Measurements from ENCODE around the gene MILR1. TPM values are rescaled to one million over a fixed set of nuclear protein-coding genes. Genes with fewer than 3 reads are reported as not detected.
"Not testable (repeated sequence)": the region's sequence is repeated elsewhere in the genome, so short reads cannot be mapped to it uniquely, and the experiment has no call there.

The MILR1 gene
- total RNA-seq, 4 donors from 2014 or later, result 2.3 to 14.6 (median 6.8) TPM; not detected in 1

DNA sequence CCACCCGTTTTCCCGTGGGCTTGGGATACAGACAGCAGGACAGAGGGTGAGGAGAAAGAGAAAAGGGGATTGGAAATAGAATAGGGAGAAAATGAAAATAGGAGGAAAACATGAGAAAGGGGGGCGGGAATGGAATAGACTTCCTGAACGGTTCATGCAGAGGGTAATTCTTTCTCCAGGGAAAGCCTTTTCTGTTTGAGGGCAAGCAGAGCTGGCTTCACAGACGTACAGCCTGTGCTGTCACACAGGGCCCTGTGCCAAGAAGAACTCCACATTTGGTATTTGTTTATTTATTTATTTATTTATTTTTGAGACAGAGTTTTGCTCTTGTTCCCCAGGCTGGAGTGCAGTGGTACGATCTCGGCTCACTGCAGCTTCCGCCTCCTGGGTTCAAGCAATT, 12.0 kb downstream of the MILR1 start:
- Histone ChIP-seq H3K4me1 (peaks cover 0 to 7% of the 10 kb centered on the region in 2 donors), H3K27ac (no peak overlapping the region), H3K27me3 (no peaks in the 10 kb centered on the region), H3K36me3 (no peaks in the 10 kb centered on the region), H3K4me3 (replicated peaks in 1 of 3) (no peak overlapping the region), H3K9me3 (no peaks in the 10 kb centered on the region)
- intact Hi-C loops (cut with DNase I), result no loop called here
- no peak for DNase-seq
- TF ChIP-seq, protein P1, sequence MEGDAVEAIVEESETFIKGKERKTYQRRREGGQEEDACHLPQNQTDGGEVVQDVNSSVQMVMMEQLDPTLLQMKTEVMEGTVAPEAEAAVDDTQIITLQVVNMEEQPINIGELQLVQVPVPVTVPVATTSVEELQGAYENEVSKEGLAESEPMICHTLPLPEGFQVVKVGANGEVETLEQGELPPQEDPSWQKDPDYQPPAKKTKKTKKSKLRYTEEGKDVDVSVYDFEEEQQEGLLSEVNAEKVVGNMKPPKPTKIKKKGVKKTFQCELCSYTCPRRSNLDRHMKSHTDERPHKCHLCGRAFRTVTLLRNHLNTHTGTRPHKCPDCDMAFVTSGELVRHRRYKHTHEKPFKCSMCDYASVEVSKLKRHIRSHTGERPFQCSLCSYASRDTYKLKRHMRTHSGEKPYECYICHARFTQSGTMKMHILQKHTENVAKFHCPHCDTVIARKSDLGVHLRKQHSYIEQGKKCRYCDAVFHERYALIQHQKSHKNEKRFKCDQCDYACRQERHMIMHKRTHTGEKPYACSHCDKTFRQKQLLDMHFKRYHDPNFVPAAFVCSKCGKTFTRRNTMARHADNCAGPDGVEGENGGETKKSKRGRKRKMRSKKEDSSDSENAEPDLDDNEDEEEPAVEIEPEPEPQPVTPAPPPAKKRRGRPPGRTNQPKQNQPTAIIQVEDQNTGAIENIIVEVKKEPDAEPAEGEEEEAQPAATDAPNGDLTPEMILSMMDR (IDR thresholded peaks at IDR 0.05), result no peak
- TF ChIP-seq POLR2A (IDR thresholded peaks at IDR 0.05), result no peak
- WGBS, 2 donors, result 73 to 74% methylated on average over 8 of the region's 8 CpGs

- DNase-seq, result no peak
- Histone ChIP-seq H3K4me1 (peaks cover 0 to 6% of the 10 kb centered on the region in 2 donors), H3K4me3 (replicated peaks in 1 of 3) (no peak overlapping the region), H3K9me3 (no peaks in the 10 kb centered on the region), H3K27ac (no peak overlapping the region), H3K27me3 (no peaks in the 10 kb centered on the region), H3K36me3 (no peaks in the 10 kb centered on the region)
- TF ChIP-seq, protein P1 (IDR thresholded peaks at IDR 0.05), result no peak
- no peak for TF ChIP-seq POLR2A (IDR thresholded peaks at IDR 0.05)
- 77 to 83% methylated on average over 6 of the region's 6 CpGs for WGBS, 2 donors
- intact Hi-C loops (cut with DNase I), result no loop called here
Observed at GRCh38 chr17:64461788-64462187, 12.9 kb downstream of the MILR1 start.

DNA sequence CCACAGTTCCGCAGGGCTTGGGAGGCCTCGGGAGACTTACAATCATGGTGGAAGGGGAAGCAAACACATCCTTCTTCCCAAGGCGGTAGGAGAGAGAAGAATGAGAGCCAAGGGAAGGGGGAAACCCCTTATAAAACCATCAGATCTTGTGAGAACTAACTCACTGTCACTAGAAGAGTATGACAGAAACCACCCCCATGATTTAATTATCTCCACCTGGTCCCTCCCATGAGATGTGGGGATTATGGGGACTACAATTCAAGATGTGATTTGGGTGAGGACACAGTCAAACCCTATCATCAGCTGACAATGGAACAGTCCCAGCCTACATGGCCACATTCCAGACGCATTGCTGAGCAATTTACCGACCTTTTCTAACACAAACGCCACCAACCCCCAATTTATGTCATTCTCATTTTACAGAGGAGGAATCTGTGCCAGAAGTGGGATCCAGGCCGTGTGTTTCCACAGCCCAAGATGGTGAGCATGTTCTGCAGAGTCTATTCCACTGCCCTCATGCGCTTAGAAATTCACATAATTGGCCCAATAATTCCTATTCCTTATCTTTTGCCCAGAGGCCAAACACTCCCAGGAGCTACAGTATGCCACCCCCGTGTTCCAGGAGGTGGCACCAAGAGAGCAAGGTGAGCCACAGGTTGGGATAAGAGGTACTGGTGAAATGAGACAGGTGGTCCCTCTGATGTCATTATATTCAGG, 17.3 kb downstream of the MILR1 start:
- Histone ChIP-seq H3K4me3 (replicated peaks in 1 of 3) (no peak overlapping the region), H3K9me3 (no peaks in the 10 kb centered on the region), H3K36me3 (no peaks in the 10 kb centered on the region), H3K27ac (no peak overlapping the region), H3K4me1 (no peaks in the 10 kb centered on the region), H3K27me3 (no peaks in the 10 kb centered on the region)
- no peak for DNase-seq
- 80 to 81% methylated on average over 9 of the region's 9 CpGs for WGBS, 2 donors
- TF ChIP-seq, protein P1 (IDR thresholded peaks at IDR 0.05), result no peak
- TF ChIP-seq POLR2A (IDR thresholded peaks at IDR 0.05), result no peak
- intact Hi-C loops (cut with DNase I), result no loop called here

GRCh38 chr17:64466834-64467233, 17.9 kb downstream of the MILR1 start:
- H3K27me3 ChIP-seq; DNase-seq; H3K9me3 ChIP-seq; H3K27ac ChIP-seq; H3K4me3 ChIP-seq (replicated peaks in 1 of 3); intact Hi-C loops (cut with DNase I); H3K36me3 ChIP-seq; H3K4me1 ChIP-seq: not testable (repeated sequence)
- 72 to 83% methylated on average over 1 of the region's 1 CpG for WGBS, 2 donors

DNA sequence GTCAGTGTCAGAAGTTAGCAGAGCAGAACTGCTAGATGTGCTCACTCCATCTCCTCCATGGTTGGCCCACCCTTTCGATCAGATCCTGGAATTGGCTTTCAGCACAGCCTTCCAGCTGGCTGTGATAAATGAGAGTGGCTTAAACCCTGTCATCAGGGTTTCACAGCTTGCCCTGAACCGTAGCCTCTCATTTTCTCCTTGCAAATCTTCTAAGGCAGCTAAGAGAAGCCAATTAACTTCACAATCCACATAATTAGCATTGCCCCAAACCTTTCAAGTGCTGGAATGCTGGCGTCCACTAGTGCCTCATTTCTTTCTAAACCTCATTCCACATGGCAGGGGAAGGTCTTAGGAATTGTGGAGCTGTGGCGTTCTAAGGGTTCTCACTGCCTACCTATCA, 21.7 kb downstream of the MILR1 start:
- no peak for DNase-seq
- no peak for TF ChIP-seq POLR2A (IDR thresholded peaks at IDR 0.05)
- Histone ChIP-seq H3K27ac (no peak overlapping the region), H3K4me1 (no peaks in the 10 kb centered on the region), H3K27me3 (no peaks in the 10 kb centered on the region), H3K4me3 (replicated peaks in 1 of 3) (no peak overlapping the region), H3K9me3 (no peaks in the 10 kb centered on the region), H3K36me3 (no peaks in the 10 kb centered on the region)
- 71 to 86% methylated on average over 4 of the region's 4 CpGs for WGBS, 2 donors
- intact Hi-C loops (cut with DNase I), result no loop called here

DNA sequence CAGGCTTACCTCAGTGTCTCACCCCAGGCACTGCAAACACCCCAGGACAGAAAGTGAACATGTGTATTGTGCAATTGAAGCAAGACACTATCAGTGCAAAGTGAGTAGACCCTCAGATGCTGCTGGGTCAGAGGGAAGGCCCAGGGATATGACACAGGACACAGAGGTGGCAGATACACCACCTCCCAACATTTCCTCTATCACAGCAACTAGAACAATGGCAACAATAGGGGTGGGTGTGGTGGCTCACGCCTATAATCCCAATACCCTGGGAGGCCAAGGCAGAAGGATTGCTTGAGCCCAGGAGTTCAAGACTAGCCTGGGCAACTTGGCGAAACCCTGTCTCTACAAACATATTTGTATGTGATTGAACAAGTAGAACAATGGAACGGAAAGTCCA, 22.5 kb downstream of the MILR1 start:
- no peak for TF ChIP-seq POLR2A (IDR thresholded peaks at IDR 0.05)
- TF ChIP-seq, protein P1 (IDR thresholded peaks at IDR 0.05), result no peak
- Histone ChIP-seq H3K36me3 (no peaks in the 10 kb centered on the region), H3K4me1 (no peaks in the 10 kb centered on the region), H3K4me3 (replicated peaks in 1 of 3) (no peak overlapping the region), H3K9me3 (no peaks in the 10 kb centered on the region), H3K27ac (no peak overlapping the region), H3K27me3 (no peaks in the 10 kb centered on the region)
- intact Hi-C loops (cut with DNase I), result no loop called here
- no peak for DNase-seq
- 94 to 97% methylated on average over 3 of the region's 3 CpGs for WGBS, 2 donors

Measured in thyroid gland (tissue), 4 donors.